ENCODE results near the gene LEFTY1. TPM values are rescaled to one million over a fixed set of nuclear protein-coding genes. Genes with fewer than 3 reads are reported as not detected.

Gene LEFTY1
- total and polyA plus RNA-seq, 2 donors (not counting 3 experiments of a cell fraction or from before 2014, with no cell fraction given) = not detected

DNA sequence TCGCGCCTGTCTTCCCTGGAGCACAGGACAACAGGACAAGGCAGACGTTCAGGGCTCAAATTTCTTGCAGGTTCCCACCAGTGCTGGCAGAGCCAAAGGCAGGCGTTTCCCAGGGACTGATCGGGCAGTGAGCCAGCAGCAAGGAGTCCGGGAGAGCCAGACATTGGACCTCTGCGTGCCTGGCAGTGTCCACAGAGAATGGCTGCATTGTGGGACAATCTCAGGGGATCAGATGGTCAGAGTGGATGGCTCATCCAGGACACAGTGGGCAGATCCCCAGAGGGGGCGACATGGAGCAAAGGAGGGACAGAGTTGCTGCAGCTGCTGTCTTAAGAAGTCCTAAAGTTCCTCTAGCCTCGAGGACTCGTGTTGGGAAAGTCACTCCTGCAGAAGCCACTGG lies 11.4 kb downstream of the LEFTY1 start:
- Histone ChIP-seq H2AFZ (ENCODE audit: low read depth, low read length) (no peak overlapping the region), H3K27me3 (ENCODE audit: control insufficient read depth in 2 of 2, insufficient read depth in 2 of 2, low read length in 2 of 2) (no peaks in the 10 kb centered on the region), H3K27ac (ENCODE audit: insufficient read depth, low read depth, low read length) (no peak overlapping the region), H3K79me2 (ENCODE audit: control insufficient read depth, insufficient read depth, low read length) (no peaks in the 10 kb centered on the region), H3K4me3 (replicated peaks in 1 of 3; ENCODE audit: insufficient read depth in 1 of 3, low read depth in 1 of 3, low read length in 3 of 3) (no peak overlapping the region), H3K4me1 (ENCODE audit: control insufficient read depth, extremely low read depth, insufficient read depth, low read length) (peaks cover 10% of the 10 kb centered on the region), H3K4me2 (ENCODE audit: insufficient read depth, low read length) (no peak overlapping the region), H3K36me3 (ENCODE audit: control insufficient read depth in 2 of 2, extremely low read depth in 1 of 2, insufficient read depth in 2 of 2, low read length in 2 of 2) (peaks cover 0 to 2% of the 10 kb centered on the region in 2 experiments), H3K9ac (replicated peaks; ENCODE audit: extremely low read depth, insufficient read depth, low read length) (no peak overlapping the region), H4K20me1 (replicated peaks; ENCODE audit: control insufficient read depth, extremely low read depth, insufficient read depth, low read length) (no peaks in the 10 kb centered on the region), H3K9me3 (replicated peaks; ENCODE audit: control insufficient read depth, insufficient read depth, low read length) (no peaks in the 10 kb centered on the region), H3K9me1 (replicated peaks; ENCODE audit: control insufficient read depth, extremely low read depth, insufficient read depth, low read length) (no peaks in the 10 kb centered on the region)
- POLR2A ChIA-PET = no interaction called here
- dilution Hi-C loops (cut with MboI; ENCODE audit: extremely low pct_ligation_motif_present, low sequenced_read_pairs) = no loop called here
- intact Hi-C loops (cut with micrococcal nuclease) = loop anchor here (1.0 kb wide), 1 partner anchor 34 kb away; no protein-coding TSS in a partner anchor
- TF ChIP-seq GATA2 (IDR thresholded peaks at IDR 0.05; ENCODE audit: insufficient read depth, insufficient read length, low read depth, low read length) = no peak
- TF ChIP-seq, protein P1, sequence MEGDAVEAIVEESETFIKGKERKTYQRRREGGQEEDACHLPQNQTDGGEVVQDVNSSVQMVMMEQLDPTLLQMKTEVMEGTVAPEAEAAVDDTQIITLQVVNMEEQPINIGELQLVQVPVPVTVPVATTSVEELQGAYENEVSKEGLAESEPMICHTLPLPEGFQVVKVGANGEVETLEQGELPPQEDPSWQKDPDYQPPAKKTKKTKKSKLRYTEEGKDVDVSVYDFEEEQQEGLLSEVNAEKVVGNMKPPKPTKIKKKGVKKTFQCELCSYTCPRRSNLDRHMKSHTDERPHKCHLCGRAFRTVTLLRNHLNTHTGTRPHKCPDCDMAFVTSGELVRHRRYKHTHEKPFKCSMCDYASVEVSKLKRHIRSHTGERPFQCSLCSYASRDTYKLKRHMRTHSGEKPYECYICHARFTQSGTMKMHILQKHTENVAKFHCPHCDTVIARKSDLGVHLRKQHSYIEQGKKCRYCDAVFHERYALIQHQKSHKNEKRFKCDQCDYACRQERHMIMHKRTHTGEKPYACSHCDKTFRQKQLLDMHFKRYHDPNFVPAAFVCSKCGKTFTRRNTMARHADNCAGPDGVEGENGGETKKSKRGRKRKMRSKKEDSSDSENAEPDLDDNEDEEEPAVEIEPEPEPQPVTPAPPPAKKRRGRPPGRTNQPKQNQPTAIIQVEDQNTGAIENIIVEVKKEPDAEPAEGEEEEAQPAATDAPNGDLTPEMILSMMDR (IDR thresholded peaks at IDR 0.05; ENCODE audit: extremely low read depth in 1 of 2, insufficient read depth in 1 of 2, low read depth in 1 of 2, low read length in 2 of 2) = peak; percentile 50 to 70
- no peak for TF ChIP-seq FOS (IDR thresholded peaks at IDR 0.05; ENCODE audit: borderline replicate concordance, insufficient read depth, low read length)
- no peak for TF ChIP-seq POLR2A (IDR thresholded peaks at IDR 0.05; ENCODE audit: low read depth, low read length)
- no peak for TF ChIP-seq MYC (IDR thresholded peaks at IDR 0.05; ENCODE audit: low read depth, low read length)
- TF ChIP-seq, protein P2, sequence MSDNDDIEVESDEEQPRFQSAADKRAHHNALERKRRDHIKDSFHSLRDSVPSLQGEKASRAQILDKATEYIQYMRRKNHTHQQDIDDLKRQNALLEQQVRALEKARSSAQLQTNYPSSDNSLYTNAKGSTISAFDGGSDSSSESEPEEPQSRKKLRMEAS (IDR thresholded peaks at IDR 0.05; ENCODE audit: insufficient read depth, insufficient read length) = no peak
- no peak for TF ChIP-seq JUN (IDR thresholded peaks at IDR 0.05; ENCODE audit: borderline replicate concordance, insufficient read depth, insufficient read length, low read depth)
- no peak for TF ChIP-seq POLR2AphosphoS5 (IDR thresholded peaks at IDR 0.05; ENCODE audit: insufficient read depth, low read depth, low read length)
- BruUV-seq (replicated peaks) = no TSS peak
- CTCF ChIA-PET = interaction anchor here (0.5 to 3.0 kb wide), 11 partner anchors 11 to 403 kb away, joined by 3 to 14 read pairs (median 3); partner anchors contain the start of genes LEFTY1, PYCR2 and SRP9
- FAIRE-seq (peak; percentile 69), DNase-seq (ENCODE audit: low read depth, low spot score) (peak; percentile 60)
